NCI-H748 (cell line): ENCODE measurements around the gene DENND1C.

Experiments
- DNase-seq: peaks from one replicate; lab custom pipeline; 2025; ENCODE audit not compliant: unreplicated experiment; lab: John Stamatoyannopoulos, UW

DENND1C gene

GRCh38 chr19:6481541-6482342, at the start of gene DENND1C:
Gene DENND1C (minus strand): TSS chr19:6481787. CDS start chr19:6481695, 92 bp downstream.
- no peak for DNase-seq

- peak; percentile 75 for DNase-seq
Measured at GRCh38 chr19:6530386-6531162, 49.0 kb upstream of the DENND1C start, which contains the start of gene TNFSF9. Gene TNFSF9 (plus strand): TSS chr19:6531026. CDS start chr19:6531037, 11 bp downstream.

GRCh38 chr19:6529937-6530385, 48.4 kb upstream of the DENND1C start:
- DNase-seq, result no peak

GRCh38 chr19:6529351-6529750, 47.8 kb upstream of the DENND1C start:
- DNase-seq, result no peak

- DNase-seq, result no peak
Measured at GRCh38 chr19:6528544-6529121, 47.0 kb upstream of the DENND1C start.

GRCh38 chr19:6527893-6528543, 46.4 kb upstream of the DENND1C start:
- no peak for DNase-seq

GRCh38 chr19:6524311-6524710, 42.7 kb upstream of the DENND1C start:
- DNase-seq, result no peak

- no peak for DNase-seq
Measured at GRCh38 chr19:6522712-6523111, 41.1 kb upstream of the DENND1C start.

- DNase-seq, result no peak
Measured at GRCh38 chr19:6521718-6522646, 40.4 kb upstream of the DENND1C start.

GRCh38 chr19:6519289-6519688, 37.7 kb upstream of the DENND1C start:
- DNase-seq, result no peak

GRCh38 chr19:6518145-6518911, 36.7 kb upstream of the DENND1C start:
- no peak for DNase-seq

GRCh38 chr19:6516659-6517291, 35.2 kb upstream of the DENND1C start:
- peak; percentile 79 for DNase-seq

GRCh38 chr19:6516018-6516658, 34.6 kb upstream of the DENND1C start:
- DNase-seq, result peak; percentile 81

GRCh38 chr19:6514926-6515544, 33.4 kb upstream of the DENND1C start:
- no peak for DNase-seq

- no peak for DNase-seq
Measured at GRCh38 chr19:6514089-6514488, 32.5 kb upstream of the DENND1C start.

- no peak for DNase-seq
Measured at GRCh38 chr19:6510618-6511017, 29.0 kb upstream of the DENND1C start.

GRCh38 chr19:6509118-6509971, 27.8 kb upstream of the DENND1C start:
- no peak for DNase-seq
